Stimulated activated CD4-positive, alpha-beta T cell treated with anti-CD3 and anti-CD28 coated beads, TNF-alpha, amount 100 ng/mL, for 48 hours (primary cell): Measurements from ENCODE around the gene MYO1D.

ENCODE experiments used
- DNase-seq, 3 donors: peaks; one replicate each; pipeline ENCODE4 v3.0.0-alpha.2; 2020; ENCODE audit warnings: low read depth in 3 of 3

The MYO1D gene

GRCh38 chr17:32819035-32819434, 57.9 kb downstream of the MYO1D start:
- DNase-seq = no peak

GRCh38 chr17:32815460-32815859, 61.5 kb downstream of the MYO1D start:
- no peak for DNase-seq

DNA sequence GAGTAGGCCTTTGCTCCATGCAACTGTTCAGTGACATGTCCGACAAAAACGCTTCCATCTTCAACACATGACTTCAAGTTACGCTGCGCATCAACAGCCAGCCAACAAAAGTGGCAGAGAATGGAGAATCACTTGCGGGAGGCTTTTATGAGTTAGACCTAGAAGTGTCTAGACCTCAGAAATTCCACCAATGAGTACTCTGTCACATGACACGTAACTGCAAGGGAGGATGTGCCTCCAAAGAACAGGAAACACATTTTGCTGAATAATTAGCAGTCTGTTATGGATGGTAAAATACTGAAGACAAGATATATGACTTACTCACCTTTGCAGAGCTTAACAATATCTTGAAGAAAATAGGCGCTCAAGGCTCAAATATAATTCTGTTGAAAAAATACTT, 62.1 kb downstream of the MYO1D start:
- no peak for DNase-seq

DNA sequence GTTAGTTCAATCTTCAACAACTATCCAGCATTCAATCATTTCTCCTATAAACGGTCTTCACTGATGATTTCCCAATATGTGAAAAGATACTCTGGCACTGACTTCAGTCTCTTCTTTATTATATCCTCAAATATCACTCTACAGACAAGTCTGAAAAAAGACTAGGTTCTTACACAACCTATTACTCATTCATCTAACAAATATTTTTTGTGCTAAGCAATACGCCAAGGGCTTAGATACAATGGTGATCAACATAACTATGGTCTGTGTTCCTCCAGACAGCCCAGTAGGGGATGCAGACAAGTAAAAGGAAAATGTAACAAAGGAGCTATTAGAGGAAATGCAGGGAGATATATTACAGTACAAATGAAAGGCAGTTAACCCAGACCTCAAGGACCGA, 63.9 kb downstream of the MYO1D start:
- DNase-seq = no peak

DNA sequence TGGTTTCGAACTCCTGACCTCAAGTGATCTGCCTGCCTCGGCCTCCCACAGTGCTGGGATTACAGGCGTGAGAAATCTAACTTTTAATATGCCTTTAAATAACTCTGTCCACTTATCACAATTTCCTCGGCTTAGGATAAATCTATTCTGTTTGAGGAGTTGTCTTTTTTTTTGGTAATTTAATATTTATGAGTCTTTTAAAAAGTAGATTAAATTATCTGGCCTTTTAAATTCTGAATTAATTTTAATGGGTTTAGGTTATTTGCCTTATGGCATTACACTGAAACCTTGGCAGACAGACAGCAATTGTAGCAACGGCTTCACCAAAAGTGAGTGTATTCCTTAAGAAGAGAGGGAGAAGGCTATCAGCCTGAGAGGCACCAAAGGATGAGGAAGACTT, 66.2 kb downstream of the MYO1D start:
- DNase-seq = no peak

DNA sequence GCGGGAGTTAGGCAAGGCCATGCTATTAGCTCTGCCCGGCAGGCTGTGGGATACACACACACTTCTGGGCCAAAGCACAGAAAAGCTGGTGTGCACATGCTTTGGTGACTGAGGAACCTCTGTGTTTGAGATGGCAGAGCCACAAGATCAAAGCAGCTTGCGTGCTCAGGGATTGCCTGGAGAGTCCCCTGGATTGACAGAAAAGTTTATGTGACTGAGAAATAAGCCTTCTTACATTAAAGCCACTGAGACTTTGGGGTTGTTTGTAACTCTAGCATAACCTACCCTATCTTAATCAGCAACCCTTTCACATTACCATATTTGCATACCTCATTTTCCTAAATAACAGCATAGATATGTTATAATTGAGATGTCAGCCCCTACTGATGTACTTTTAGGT, 69.3 kb downstream of the MYO1D start:
- DNase-seq = no peak

DNA sequence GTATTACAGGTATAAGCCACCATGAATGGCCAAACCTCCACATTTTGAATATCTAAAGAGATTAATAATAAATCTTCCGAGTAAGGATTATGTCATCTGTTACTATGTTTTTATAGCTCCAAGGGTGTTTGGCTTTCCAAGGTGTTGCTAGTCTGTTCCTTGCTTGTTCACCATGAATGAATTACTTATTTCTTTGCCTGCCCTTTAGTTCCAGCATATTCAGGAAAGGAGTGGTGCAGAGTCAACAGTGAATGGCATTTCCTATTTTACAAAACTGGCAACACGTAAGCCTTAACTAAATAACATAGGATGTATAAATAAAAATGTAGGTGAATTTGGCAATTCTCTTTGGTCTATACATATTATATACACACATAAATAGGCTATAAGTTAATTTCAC, 70.3 kb downstream of the MYO1D start:
- no peak for DNase-seq

GRCh38 chr17:32805029-32805976, 71.6 kb downstream of the MYO1D start:
- DNase-seq = no peak

GRCh38 chr17:32803544-32803943, 73.4 kb downstream of the MYO1D start:
- DNase-seq = no peak

DNA sequence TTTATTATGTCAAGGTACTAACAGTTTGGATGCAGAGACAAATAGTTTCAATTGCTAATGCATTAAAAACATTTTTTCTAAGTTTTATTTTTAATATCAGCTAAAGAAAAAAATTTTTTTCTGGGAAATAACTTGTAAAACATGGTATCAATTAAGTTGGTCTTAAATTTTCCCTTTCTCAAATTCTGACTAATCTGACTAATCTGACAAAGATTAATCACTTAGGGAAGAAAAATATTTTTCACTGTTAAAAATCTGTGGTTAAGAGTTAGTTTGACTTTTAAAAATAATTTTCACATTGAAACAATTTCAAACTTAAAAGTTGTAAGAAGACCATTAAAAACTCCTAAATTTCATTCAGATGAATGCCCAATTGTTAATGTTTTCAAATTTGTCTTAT, 74.6 kb downstream of the MYO1D start:
- DNase-seq = no peak

DNA sequence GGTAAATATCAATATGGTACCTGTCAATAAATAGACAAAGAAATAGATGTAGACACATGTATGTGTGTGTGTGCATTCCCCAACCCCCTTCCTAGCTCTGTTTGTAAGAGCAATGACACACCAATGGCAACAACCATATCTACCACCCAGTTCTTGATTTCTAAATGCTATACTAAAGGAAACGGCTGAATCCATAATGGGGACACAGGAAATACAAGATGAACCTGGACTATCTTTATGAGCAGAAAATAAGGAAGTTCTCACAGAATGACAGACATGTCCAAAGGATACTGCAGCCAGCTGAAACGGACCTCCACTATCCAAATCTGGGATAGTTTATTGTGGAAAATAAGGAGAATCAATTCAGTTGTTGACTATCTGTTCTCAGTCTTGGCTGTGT, 75.3 kb downstream of the MYO1D start:
- DNase-seq = no peak

- DNase-seq = no peak
These were observed 75.7 kb downstream of the MYO1D start for GRCh38 chr17:32801193-32801592.

DNA sequence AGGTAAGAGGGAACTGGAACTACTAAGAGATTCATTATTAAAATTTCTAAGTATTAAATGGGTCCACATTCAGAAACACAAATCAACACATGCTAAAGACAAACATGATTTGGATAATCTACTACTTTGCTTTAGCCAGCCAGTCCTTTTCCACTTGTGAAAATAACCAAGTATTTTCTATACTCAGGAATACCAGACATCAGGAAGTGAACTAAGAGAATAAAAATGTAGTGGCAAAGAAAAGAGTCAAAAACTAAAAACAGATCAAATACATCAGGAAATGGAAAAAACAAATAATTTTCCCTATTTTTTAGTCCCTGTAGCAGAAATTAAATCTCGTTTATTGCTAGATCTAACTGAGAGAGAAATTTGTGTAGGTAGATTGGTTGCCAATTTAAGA, 78.0 kb downstream of the MYO1D start:
- no peak for DNase-seq

DNA sequence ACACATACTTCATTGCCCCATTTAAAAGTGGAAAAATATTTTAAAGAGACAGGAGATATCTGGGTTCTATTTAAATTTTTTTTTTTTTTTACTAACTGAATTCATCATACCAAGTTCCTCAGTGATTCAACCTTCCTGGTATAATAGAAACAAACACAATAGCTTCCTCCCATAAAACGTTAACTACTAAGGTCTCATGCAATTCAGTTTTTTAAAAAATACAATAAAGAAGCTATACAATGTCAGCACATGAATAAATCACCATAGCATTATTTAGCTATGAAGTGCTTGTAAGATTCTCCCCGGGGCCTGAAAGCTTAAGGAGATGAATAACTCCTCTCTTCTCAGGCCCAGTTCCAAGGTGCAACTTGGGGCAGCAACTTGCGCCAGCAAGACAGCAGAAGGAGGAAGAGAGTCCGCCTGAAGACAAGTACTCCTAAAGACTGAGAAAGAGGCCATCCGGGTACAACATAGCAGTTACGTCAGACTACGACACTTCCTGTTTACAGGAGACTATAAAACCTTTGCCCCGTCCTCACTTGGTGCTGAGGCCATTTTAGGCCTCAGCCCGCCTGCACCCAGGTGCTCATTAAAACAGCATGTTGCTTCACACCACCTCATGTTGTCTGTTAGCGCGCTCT, 81.5 kb downstream of the MYO1D start:
- DNase-seq = no peak

DNA sequence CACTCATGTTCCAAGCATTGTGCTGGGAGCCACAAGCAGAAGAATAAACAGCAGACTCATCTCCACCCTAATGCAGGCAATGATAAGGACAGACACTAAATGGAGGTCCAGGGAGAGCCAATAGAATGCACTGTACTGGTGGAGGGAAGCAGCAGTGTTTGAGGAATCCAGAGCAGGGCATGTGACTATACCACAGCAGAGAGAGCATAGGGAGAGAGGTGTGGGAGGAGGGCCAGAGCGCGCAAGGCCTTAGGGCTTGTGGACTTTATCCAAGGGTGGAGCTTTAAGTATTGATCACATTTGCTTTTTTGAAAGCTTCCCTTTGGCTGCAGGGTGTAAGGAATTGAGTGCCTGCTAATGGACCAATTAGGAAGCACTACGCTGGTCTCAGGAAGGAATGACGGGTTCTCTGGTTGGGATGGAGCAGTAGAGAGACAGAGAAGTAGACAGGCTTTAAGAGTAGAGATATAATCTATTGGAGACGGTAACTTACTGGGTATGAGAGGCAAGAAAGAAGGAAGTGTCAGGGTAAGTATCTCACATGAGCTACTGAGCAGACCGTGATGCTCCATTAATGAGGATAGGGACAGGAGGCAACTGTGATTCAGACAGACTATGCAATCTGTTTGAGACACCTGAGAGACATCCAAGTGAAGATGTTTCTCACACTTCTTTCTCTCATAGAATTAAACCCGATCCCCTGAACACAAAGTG, 82.2 kb downstream of the MYO1D start:
- DNase-seq = no peak

DNA sequence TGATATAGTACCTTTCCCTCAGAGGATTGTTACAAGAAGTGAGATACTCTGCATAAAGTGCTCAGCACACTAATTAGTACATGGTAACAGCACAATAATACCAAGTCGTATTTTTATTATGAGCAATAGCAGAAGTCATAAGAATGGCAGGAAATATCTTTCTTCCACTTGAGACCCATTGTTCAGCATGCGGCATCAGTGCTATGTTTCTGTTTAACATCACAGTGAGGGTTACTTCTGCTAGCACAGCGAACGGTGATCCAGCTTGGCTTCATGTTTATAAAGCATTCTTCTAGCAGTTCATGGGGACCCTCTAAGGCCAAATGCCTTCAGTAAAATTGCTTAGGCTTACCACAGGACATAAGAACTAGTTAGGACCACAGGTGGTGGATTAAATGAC, 83.1 kb downstream of the MYO1D start:
- no peak for DNase-seq

GRCh38 chr17:32792207-32792606, 84.7 kb downstream of the MYO1D start:
- no peak for DNase-seq

DNA sequence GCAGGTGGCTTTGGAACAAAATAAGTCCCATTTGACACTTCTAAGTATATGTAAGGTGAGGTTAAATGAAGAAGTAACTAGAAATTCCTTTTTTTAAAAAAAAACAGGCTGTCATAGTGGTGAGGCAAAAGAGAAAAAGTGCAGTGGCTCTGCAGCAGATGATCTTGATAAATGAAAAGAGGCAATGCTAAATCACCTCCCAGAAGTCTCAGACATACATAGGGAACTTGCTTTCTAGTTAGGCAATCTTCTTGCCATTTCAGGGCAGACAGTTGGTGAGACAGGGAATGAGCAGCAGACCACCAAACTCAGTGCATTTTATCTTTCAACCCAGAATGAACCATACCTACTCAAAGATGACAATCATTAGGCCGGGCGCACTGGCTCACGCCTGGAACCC, 90.8 kb downstream of the MYO1D start:
- no peak for DNase-seq

- no peak for DNase-seq
These were observed 92.8 kb downstream of the MYO1D start for GRCh38 chr17:32784113-32784512.

DNA sequence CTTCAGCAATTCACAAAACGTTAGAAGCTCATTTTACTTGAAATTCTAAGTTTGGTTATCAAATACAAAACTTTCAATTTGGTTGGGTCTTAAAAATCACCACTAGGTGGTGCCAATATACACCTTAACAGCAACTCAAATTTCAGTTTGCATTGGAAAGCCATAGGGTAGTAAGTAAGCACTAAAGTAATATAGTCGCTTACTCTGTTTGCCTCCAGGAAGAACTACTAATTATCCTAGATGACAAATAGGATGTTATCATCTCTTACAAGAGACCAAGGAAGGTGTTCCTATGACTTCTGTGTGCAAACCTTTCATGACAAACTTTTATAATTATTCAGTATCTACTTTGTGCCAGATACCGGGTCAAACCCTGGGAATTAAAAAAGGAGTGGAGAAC, 93.3 kb downstream of the MYO1D start:
- no peak for DNase-seq

DNA sequence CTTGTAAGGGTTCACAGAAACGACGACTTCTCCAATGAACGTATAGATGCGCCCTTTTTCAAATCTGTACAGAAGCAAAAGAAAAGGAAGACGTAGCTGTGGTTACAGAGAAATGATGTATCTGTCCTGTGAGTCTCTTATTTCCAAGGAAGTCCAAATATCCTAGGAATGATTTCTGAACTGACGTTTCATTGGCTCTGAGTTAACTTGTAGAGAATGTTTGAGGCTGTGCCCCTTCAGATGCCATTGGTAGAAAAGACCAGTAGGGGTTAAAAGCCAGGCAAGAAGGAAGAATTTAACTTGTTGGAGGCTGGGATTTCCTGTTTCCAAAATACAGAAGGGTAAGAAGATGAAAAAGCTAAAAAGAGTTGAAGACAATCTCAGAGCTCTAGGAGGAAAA, 96.2 kb downstream of the MYO1D start:
- no peak for DNase-seq

- no peak for DNase-seq
These were observed 99.0 kb downstream of the MYO1D start for GRCh38 chr17:32777922-32778321.

DNA sequence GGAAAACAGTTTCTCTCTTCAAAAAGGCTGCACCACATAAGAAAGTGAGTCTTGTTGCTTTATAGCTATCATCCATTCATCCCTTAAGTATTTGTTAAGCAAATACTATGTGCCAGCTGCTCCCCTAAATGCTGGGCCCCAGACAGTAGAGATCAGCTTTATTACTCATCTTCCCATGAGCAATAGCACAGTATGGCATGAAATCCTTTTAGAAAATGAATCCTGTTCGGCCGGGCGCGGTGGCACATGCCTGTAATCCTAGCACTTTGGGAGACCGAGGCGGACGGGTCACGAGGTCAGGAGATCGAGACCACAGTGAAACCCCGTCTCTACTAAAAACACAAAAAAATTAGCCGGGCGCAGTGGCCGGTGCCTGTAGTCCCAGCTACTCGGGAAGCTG, 99.5 kb downstream of the MYO1D start:
- no peak for DNase-seq
